ENCODE results near the gene TLE2.

TLE2 gene

GRCh38 chr19:2950286-2951124 lies 78.6 kb downstream of the TLE2 start:
- Histone ChIP-seq H3K4me1 (ENCODE audit: control insufficient read depth, insufficient read depth, low read length) (no peaks in the 10 kb centered on the region), H3K9me3 (ENCODE audit: control insufficient read depth, insufficient read depth, low read length) (no peaks in the 10 kb centered on the region), H3K27me3 (ENCODE audit: control insufficient read depth, insufficient read depth, low read length) (no peaks in the 10 kb centered on the region), H3K4me3 (ENCODE audit: low read depth, low read length) (peak overlapping the region; percentile 92), H3K9ac (ENCODE audit: low read depth, low read length) (peak overlapping the region; percentile 85), H3K36me3 (ENCODE audit: control insufficient read depth, insufficient read depth, low read length) (no peaks in the 10 kb centered on the region)

- peak overlapping the region; percentile 92 for H3K4me3 ChIP-seq (ENCODE audit: low read depth, low read length)
- H3K9ac ChIP-seq (ENCODE audit: low read depth, low read length): peak overlapping the region; percentile 85
- H3K27me3 ChIP-seq (ENCODE audit: control insufficient read depth, insufficient read depth, low read length): no peaks in the 10 kb centered on the region
- no peaks in the 10 kb centered on the region for H3K36me3 ChIP-seq (ENCODE audit: control insufficient read depth, insufficient read depth, low read length)
- no peaks in the 10 kb centered on the region for H3K4me1 ChIP-seq (ENCODE audit: control insufficient read depth, insufficient read depth, low read length)
- H3K9me3 ChIP-seq (ENCODE audit: control insufficient read depth, insufficient read depth, low read length): no peaks in the 10 kb centered on the region
Observed at GRCh38 chr19:2949939-2950285, 79.2 kb downstream of the TLE2 start.

Data from iPS-15b (cell line).